Activated naive CD4-positive, alpha-beta T cell treated with anti-CD3 and anti-CD28 coated beads, Interleukin-2, amount 50 U/mL, for 16 hours (primary cell): ENCODE data around the gene MEDAG.

Experiments used
- DNase-seq: peaks from one replicate; pipeline ENCODE4 v3.0.0-alpha.2; 2020

The MEDAG gene

DNA sequence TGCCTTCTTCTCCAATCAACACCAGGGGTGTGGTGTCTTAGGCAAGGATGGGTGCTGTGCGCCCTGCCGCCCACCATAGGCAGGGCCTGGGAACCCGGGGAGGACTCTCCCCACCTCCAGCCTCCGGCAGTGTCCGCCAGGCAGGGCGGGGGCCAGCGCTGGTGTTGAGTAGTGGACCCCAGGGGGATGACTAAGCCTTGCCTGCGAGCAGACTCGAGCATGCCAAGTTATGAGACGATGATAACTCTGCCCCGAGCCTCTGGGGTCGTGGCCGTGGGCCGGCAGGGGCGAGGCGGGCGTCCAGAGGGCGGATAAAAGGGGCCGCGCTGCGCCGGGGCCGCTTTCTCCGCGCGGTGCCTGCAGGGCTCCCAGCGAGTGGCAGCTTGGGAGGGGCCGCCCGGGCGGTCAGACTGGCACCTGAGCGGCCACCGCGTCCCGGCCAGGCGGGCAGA lies at the start of gene MEDAG:
Gene MEDAG (plus strand): TSS at position 340 of the 452 bp plus-strand sequence. CDS start 245 bp downstream, outside the sequence.
- no peak for DNase-seq

GRCh38 chr13:30857018-30857417 lies 49.1 kb upstream of the MEDAG start:
- DNase-seq, result no peak

DNA sequence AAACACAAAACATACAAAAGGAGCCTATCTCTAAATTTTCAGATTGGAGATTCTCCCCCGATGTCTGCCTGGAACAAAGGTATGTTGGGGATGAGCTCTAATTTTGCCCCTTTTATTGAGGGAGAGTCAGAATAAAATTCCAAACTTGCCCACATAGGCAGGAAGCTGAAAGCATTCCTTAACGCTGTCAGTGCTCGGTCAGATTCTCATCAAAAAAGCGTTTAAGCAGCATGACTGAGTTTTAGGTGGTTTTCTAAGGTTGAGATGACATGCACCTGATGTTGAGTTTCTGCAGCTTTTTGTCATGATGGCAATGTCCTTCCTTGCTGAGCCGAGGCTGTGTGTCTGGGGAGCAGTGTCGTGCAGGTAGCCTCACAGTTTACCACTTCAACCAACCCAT lies 48.4 kb upstream of the MEDAG start:
- no peak for DNase-seq

DNA sequence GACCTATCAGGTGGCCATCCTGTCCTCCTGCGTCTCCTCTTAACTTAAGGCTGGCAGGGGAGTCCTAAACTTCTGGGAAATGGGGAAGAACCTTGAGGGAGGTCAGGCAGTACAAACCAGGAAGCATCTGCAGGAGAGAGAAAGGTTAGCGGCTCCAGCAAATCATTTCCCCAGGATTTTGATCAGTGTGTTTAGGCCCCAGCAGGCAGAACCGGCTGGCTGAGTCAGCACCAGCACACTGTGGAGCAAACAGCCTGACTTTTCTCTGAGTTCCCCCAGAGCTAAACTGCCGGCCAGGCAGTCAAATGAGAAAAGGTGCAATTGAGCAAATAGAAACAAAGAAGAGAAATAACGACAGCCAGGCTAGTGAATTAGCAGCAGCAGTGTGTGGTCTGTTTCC lies 46.7 kb upstream of the MEDAG start:
- no peak for DNase-seq

DNA sequence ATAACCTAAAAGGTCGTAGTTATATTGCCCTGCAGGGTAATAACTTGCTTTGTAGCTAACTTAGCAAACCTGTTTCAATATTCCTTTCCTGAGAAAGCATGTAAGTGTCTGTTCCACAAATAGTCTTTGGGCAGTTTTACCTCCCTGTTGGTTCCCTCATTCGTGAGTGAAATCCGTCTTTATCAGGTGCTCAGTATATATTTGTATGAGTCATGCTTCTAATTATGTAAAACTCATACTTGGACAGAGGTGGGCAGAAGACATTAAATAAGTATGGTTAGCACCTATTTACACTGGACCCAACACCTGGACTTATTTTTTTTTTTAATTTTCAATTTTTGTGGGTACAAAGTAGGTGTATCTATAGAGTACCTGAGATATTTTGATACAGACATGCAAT lies 44.9 kb upstream of the MEDAG start:
- no peak for DNase-seq

DNA sequence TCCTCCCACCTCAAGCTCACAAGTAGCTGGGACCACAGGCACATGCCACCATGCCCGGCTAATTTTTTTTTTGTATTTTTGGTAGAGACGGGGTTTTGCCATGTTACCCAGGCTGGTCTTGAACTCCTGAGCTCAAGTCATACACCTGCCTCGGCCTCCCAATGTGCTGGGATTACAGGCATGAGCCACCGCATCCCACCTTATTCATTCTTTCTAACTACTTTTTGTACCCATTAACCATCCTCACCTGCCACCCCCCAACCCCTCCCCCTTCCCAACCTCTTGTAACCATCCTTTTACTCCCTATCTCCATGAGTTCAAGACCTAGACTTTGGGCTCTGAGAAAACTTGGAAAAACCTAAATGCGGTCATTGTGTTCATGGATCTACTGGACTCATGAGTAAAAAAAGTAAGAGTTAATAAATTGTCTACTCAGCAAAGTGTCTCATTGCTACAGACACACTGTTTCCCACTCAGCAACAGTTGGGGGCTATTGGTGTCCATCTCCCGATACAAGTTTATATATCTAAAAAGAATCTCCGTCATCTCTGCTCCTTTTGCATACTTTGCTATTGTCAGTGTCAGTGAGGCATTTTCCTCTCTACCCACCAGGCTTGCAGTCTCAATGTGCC lies 44.1 kb upstream of the MEDAG start:
- no peak for DNase-seq

GRCh38 chr13:30862707-30863106 lies 43.4 kb upstream of the MEDAG start:
- DNase-seq, result no peak

- DNase-seq, result no peak
Observed at GRCh38 chr13:30863231-30863630, 42.8 kb upstream of the MEDAG start.

GRCh38 chr13:30863796-30864195 lies 42.3 kb upstream of the MEDAG start:
- DNase-seq, result no peak

DNA sequence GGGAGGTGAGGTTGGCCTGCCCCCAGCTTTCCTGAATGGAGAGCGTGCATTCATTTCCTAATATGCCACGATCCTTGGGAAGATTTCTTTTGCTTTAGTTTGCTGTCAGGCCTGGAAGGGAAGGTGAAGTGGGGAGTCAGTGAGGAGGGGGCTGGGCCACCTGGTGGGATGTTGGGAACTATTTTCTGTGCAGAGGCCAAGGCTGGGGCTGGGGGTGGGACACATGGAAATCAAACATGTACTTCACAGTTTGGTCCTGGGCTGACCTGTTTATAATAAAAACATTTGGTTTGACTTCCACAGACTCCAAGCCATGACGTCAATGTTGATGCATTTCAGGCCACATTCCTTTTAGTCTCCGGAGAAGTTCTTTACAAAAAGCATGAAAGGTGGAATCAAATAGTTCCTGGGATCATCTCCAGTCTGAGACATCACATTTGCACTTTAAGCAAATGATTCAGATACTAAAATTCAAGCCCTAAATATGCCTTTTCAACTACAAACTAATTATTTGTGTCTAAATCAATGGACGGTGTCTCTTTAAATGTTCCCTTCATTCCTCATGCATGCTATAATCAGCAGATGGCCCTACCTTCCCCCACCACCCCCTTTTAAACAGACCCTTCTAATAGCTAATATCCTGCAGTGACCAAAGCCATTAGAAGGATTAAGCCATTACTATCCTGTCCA lies 41.5 kb upstream of the MEDAG start:
- DNase-seq, result no peak

GRCh38 chr13:30865123-30866049 lies 40.7 kb upstream of the MEDAG start:
- DNase-seq, result peak; percentile 50

- no peak for DNase-seq
Observed at GRCh38 chr13:30866677-30867076, 39.4 kb upstream of the MEDAG start.

GRCh38 chr13:30867089-30867669 lies 38.9 kb upstream of the MEDAG start:
- no peak for DNase-seq

DNA sequence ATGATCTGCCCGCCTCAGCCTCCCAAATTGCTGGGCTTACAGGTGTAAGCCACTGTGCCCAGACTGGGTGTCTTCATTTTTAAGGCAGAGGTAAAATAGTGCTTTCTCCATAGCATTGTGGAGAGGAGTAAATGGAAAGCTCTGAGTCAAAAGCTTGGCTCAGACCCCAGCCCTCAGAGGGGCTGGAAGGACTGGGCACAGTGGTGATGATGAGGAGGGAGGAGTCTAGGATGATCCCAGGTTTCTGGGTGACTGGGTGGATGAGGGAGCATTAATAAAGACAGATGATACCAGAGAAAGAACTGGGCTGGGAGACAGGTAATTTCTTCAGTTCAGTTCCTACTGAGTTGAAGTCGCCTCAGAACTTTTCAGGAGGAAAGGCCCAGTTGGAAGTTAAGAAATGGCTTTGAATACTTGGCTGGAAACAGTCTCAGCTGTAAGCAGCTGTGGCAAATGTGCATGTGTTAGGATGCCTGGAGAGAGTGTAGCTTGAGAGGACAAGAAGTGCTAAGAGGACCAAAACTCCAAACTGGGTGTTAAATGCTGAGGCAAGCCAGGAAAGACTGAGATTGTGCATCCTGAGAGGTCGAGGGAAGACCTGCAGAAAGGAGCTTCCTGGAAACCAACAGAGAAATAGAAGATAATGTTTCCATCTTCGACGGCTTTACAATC lies 37.1 kb upstream of the MEDAG start:
- no peak for DNase-seq

GRCh38 chr13:30869491-30869890 lies 36.6 kb upstream of the MEDAG start:
- DNase-seq, result no peak

- DNase-seq, result peak; percentile 16
Observed at GRCh38 chr13:30870049-30870884, 35.8 kb upstream of the MEDAG start.

- no peak for DNase-seq
Observed at GRCh38 chr13:30870916-30871587, 35.0 kb upstream of the MEDAG start.

DNA sequence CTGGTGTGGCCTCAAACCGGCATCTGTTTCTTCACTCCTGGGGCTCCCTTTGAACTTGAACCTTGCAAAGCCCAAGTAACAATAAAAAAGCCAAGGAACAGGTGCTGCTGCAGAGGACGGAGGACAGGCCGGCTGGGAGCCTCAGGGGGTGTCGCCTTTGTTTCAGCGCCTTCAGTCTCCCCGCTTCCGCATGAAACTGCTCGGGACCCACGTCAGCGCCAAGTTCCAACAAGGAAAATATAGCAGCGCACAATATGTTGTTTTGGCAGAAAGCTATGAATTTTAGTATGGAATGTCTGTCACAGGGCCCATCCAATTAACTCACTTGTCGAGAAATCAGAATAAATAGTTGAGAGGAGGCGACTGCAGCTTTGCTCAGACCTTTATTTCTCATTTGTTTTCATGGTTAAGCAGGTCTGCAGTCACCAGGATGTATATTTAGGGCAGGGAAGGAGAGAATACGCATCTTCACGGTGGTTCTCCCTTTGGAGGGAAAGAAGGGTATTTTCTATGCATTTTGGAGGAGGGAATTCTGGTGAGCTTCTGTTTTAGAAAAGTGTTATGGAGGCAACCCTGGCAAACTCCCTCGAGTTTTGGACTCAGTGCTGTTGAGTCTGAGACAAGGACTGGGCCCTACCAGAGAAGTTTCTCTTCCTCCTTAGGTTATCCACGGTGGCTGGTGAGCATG lies 34.3 kb upstream of the MEDAG start:
- DNase-seq, result no peak

DNA sequence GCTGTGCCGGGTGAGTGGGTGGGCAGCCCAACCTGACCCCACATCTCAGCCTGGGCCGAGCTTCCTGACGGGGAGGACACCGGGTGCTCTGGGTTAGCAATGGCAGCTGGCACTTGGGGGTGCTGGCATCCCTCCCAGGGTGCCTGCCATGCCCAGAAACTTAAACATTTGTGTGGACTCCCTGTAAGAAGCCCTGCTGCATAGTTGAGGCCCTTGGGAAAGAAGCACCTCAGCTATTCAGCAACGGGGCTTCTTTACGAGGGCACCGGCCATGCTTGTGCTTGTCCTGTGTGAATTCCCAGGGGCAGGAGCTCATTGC lies 33.8 kb upstream of the MEDAG start:
- DNase-seq, result no peak

- no peak for DNase-seq
Observed at GRCh38 chr13:30872685-30873461, 33.2 kb upstream of the MEDAG start.
